Medulla oblongata (tissue), 1 donor: Measurements from ENCODE around the gene RAVER1.
A peak's percentile ranks its signal among the peaks of the same experiment; 100 is the strongest.

Experiments
- DNase-seq: peaks from one replicate; pipeline ENCODE4 v3.0.0-alpha.2; 2015; ENCODE audit errors: extremely low spot score

RAVER1 gene

DNA sequence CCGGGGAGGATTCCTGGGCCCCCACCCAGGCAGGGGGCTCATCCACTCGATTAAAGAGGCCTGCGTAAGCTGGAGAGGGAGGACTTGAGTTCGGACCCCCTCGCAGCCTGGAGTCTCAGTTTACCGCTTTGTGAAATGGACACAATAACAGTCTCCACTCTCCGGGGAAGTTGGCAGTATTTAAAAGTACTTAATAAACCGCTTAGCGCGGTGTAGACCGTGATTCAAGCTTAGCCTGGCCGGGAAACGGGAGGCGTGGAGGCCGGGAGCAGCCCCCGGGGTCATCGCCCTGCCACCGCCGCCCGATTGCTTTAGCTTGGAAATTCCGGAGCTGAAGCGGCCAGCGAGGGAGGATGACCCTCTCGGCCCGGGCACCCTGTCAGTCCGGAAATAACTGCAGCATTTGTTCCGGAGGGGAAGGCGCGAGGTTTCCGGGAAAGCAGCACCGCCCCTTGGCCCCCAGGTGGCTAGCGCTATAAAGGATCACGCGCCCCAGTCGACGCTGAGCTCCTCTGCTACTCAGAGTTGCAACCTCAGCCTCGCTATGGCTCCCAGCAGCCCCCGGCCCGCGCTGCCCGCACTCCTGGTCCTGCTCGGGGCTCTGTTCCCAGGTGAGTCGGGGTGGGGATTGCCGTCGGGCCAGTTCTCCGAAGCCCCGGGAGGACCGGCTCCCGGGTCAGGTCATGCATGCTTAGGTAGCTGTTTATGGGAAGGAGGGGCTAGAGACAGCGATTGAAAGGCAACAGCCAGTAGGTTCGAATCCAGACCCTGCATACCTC lies 62.5 kb downstream of the RAVER1 start, which contains the start of gene ICAM1:
Gene ICAM1, plus strand, starts transcription at position 505 of the 779 bp plus-strand sequence. Its CDS starts 40 bp downstream, at position 545.
- peak; percentile 61 for DNase-seq

DNA sequence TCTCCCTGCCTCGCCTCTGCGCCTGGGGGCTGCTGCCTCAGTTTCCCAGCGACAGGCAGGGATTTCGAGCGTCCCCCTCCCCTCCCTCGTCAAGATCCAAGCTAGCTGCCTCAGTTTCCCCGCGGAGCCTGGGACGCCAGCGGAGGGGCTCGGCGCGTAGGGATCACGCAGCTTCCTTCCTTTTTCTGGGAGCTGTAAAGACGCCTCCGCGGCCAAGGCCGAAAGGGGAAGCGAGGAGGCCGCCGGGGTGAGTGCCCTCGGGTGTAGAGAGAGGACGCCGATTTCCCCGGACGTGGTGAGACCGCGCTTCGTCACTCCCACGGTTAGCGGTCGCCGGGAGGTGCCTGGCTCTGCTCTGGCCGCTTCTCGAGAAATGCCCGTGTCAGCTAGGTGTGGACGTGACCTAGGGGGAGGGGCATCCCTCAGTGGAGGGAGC lies 63.1 kb downstream of the RAVER1 start:
- peak; percentile 64 for DNase-seq

DNA sequence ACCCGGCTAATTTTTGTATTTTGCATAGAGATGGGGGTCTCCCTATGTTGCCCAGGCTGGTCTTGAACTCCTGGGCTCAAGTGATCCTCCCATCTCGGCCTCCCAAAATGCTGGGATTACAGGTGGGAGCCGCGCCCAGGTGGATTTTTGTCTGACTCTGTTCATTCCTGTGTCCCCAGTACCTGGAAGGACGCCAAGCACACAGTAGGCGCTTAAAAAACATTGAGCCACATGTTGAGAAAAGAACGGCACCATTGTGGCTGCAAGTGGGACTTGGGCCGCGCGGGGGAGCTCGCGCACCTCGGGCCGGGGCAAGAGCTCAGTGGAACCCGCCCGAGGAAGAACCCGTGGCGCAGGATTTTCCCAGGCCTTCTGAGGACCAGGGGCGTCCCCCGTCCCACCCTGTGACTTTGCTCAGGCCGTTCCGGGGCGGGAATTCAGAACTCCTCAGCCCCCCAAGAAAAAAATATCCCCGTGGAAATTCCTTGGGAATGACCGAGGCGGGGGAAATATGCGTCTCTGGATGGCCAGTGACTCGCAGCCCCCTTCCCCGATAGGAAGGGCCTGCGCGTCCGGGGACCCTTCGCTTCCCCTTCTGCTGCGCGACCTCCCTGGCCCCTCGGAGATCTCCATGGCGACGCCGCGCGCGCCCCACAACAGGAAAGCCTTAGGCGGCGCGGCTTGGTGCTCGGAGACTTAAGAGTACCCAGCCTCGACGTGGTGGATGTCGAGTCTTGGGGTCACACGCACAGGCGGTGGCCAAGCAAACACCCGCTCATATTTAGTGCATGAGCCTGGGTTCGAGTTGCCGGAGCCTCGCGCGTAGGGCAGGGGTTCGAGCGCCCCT lies 63.8 kb downstream of the RAVER1 start:
- peak; percentile 77 for DNase-seq

DNA sequence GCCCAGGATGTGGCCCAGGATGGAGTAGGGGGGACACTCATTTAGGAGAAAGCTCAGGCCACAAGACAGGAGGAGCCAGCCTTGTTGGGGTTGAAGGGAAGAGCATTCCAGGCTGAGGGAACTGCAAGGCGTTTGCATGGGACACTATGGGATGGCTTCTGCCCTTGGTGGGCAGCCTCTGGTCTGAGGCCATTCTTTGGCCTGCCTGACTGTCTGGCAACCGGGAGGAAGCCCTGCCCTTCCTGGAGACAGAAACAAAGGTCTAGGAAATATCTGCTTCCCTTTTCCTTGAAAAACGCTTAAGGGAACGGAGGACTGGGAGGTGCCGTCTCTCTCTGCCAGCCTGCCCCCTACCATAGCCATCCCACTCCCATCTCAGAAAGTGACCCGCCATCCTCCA lies 65.3 kb downstream of the RAVER1 start:
- no peak for DNase-seq

DNA sequence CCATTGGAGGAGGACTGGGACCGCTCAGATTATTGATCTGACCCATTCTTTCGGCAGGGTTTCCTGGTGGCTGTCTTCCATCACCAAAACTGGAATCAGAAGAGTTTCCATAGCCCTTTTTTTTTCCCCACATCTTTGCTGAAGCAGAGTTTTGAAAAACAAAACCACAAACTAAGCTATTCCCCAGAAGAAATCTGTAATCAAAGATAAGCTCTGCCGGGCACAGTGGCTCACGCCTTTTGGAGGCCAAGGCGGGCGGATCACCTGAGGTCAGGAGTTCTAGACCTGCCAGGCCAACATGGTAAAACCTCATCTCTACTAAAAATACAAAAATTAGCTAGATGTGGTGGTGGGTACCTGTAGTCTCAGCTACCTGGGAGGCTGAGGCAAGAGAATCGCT lies 66.6 kb downstream of the RAVER1 start:
- DNase-seq = no peak
